Small intestine (tissue), 7 donors: Measurements from ENCODE around the gene CRAMP1. TPM values are rescaled to one million over a fixed set of nuclear protein-coding genes. Genes with fewer than 3 reads are reported as not detected.

Experiments
- DNase-seq, 2 donors: peaks; one replicate each; pipeline versions ENCODE4 v3.0.0 to v3.0.0-alpha.2; 2013
- FAIRE-seq: peaks from 2 replicates; lab custom pipeline; 2012; peaks lifted over from hg19 to GRCh38; lab: Jason Lieb, UNC
- H3K27ac ChIP-seq, 3 donors: one replicate each; pipeline ENCODE4 v1.5.1; 2013; ENCODE audit warnings: low read length in 2 of 3, mild to moderate bottlenecking in 2 of 3, control low read depth in 1 of 3, inconsistent platforms in 1 of 3, low read depth in 1 of 3, moderate library complexity in 1 of 3
- H3K27me3 ChIP-seq, 3 donors: one replicate each; pipeline ENCODE4 v1.6.1; 2013; ENCODE audit warnings: low read length in 3 of 3, inconsistent platforms in 1 of 3; ENCODE audit not compliant: control insufficient read depth in 3 of 3, insufficient read depth in 3 of 3
- H3K36me3 ChIP-seq, 3 donors: one replicate each; pipeline ENCODE4 v1.6.1; 2013; ENCODE audit warnings: low read length in 3 of 3, inconsistent platforms in 1 of 3, low read depth in 1 of 3, mild to moderate bottlenecking in 1 of 3, moderate library complexity in 1 of 3; ENCODE audit not compliant: control insufficient read depth in 3 of 3, insufficient read depth in 2 of 3
- H3K4me1 ChIP-seq, 3 donors: one replicate each; pipeline ENCODE4 v1.6.1; 2013; ENCODE audit warnings: low read length in 2 of 3, inconsistent platforms in 1 of 3, low read depth in 1 of 3, mild to moderate bottlenecking in 1 of 3, moderate library complexity in 1 of 3; ENCODE audit not compliant: control insufficient read depth in 3 of 3, insufficient read depth in 2 of 3
- H3K4me3 ChIP-seq, 3 donors: one replicate each; pipeline ENCODE4 v1.5.1; 2013; ENCODE audit warnings: low read length in 3 of 3, control low read depth in 1 of 3, inconsistent platforms in 1 of 3, low read depth in 1 of 3, mild to moderate bottlenecking in 1 of 3, moderate library complexity in 1 of 3
- H3K9me3 ChIP-seq, 2 donors: one replicate each; pipeline ENCODE4 v1.6.1; 2013; ENCODE audit warnings: low read depth in 1 of 2, low read length in 1 of 2; ENCODE audit not compliant: control insufficient read depth in 2 of 2, insufficient read depth in 1 of 2
- WGBS, 3 donors: extraction: QIAGEN DNeasy Blood & Tissue Kit; methylation state at CpG; one replicate each; pipeline ENCODE4 v1.1.7; 2013; 5-methylcytosine and 5-hydroxymethylcytosine counted together
- polyA plus RNA-seq, 4 donors: library from polyadenylated mRNA; stranded (reverse) in 3 of 4; unstranded in 1 of 4; fragments of 200-250 nt in 3 of 4; fragments of 120-200 nt in 1 of 4; gene quantifications; one replicate each; pipeline versions ENCODE4 v1.2.1 to v1.2.3, GENCODE V29; 2013
- donor health status: healthy with polysubstance abuse.
- donor health status: control.
- donor health status: control.
- donor health status: Bipolar disorder and iron deficiency.
- donor health status: healthy.

CRAMP1 gene
- polyA plus RNA-seq, 4 donors: 2.4 to 18.3 (median 8.3) TPM

DNA sequence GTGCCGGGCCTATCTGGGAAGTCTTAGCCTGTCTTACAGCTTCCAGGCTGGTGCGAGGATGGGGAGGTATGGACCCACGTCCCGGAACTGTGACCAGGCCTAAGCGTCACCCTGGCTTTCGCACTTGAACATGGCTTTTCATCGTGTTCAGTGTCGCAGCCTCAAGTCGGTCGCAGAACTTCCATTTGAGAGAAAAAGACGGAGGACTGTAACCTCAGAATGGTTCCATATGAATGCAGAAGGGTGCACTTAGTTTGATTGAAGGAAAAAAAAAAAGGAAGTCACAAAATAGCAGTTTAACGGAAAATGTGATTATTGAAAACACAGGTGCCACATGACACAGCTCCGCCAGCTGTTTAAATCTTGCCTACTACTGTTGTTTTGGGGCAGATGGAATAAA, 35.7 kb downstream of the CRAMP1 start:
- Histone ChIP-seq H3K36me3 (peaks cover 8 to 70% (median 11%) of the 10 kb centered on the region in 3 donors), H3K4me1 (no peaks in the 10 kb centered on the region), H3K27me3 (no peaks in the 10 kb centered on the region), H3K9me3 (no peaks in the 10 kb centered on the region), H3K4me3 (no peak overlapping the region), H3K27ac (no peak overlapping the region)
- no peak for FAIRE-seq
- 86 to 94% (median 89%) methylated on average over 13 of the region's 13 CpGs for WGBS, 3 donors
- DNase-seq: no peak

DNA sequence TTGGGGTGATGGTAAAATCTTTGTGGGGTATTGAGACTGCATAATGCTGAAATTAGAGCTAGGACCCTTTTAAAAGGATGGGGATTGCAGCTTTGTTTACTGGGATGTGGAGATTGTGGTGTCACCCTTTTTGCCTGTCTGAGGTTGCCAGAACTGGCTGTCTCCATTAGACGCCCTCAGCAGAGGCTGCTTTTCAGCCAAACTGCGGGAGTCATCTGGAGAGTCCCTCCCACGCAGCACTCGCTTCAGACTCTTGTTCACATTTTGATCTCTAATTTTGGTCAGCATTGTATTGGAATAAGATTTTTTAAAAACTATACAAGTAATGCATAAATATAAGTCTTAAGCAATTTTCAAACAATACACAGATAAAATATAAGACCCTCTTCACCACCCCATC, 38.0 kb downstream of the CRAMP1 start:
- FAIRE-seq: no peak
- no peak overlapping the region for H3K27ac ChIP-seq
- H3K9me3 ChIP-seq: no peaks in the 10 kb centered on the region
- DNase-seq: no peak
- H3K27me3 ChIP-seq: no peaks in the 10 kb centered on the region
- no peak overlapping the region for H3K4me3 ChIP-seq
- no peaks in the 10 kb centered on the region for H3K4me1 ChIP-seq
- 90 to 98% (median 95%) methylated on average over 4 of the region's 4 CpGs for WGBS, 3 donors
- H3K36me3 ChIP-seq: peaks cover 3 to 70% (median 13%) of the 10 kb centered on the region in 3 donors

DNA sequence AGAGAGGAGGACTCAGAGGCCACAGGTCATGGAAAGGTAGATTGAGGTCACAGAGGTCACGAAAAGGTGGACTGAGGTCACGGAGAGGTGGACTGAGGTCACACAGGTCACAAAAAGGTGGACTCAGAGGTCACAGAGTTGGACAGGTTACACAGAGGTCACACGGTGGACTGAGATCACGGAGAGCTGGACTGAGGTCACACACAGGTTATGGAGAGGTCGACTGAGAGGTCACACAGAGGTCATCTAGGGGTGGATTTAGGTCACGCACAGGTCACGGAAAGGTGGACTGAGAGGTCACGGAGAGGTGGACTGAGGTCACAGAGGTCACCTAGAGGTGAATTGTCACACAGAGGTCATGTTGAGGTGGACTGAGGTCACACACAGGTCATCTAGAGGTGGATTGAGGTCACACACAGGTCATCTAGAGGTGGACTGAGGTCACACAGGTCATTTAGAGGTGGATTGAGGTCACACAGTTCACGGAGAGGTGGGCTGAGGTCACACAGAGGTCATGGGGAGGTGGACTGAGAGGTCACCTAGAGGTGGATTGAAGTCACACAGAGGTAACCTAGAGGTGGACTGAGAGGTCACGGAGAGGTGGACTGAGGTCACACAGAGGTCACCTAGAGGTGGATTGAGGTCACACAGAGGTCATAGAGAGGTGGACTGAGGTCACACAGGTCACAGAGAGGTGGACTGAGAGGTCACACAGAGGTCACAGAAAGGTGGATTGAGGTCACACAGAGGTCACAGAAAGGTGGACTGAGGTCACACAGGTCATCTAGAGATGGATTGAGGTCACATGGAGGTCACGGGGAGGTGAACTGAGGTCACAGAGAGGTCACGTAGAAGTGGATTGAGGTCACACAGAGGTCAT, 39.2 kb downstream of the CRAMP1 start:
- DNase-seq (no peak), FAIRE-seq (no peak)
- Histone ChIP-seq H3K36me3 (peaks cover 11 to 71% (median 11%) of the 10 kb centered on the region in 3 donors), H3K4me3 (no peak overlapping the region), H3K4me1 (no peaks in the 10 kb centered on the region), H3K9me3 (no peaks in the 10 kb centered on the region), H3K27ac (no peak overlapping the region), H3K27me3 (no peaks in the 10 kb centered on the region)
- WGBS, 3 donors: 94 to 95% (median 94%) methylated on average over 12 of the region's 12 CpGs

- no peak for DNase-seq
- 94 to 100% (median 100%) methylated on average over 1 of the region's 1 CpG for WGBS, 3 donors
- Histone ChIP-seq H3K27me3 (no peaks in the 10 kb centered on the region), H3K4me1 (no peaks in the 10 kb centered on the region), H3K4me3 (no peak overlapping the region), H3K27ac (no peak overlapping the region), H3K36me3 (peaks cover 12 to 77% (median 15%) of the 10 kb centered on the region in 3 donors), H3K9me3 (no peaks in the 10 kb centered on the region)
- FAIRE-seq: no peak
Measured at GRCh38 chr16:1651974-1652312, 39.8 kb downstream of the CRAMP1 start.

- DNase-seq (no peak), FAIRE-seq (no peak)
- Histone ChIP-seq H3K9me3 (no peaks in the 10 kb centered on the region), H3K27ac (no peak overlapping the region), H3K4me1 (no peaks in the 10 kb centered on the region), H3K27me3 (no peaks in the 10 kb centered on the region), H3K36me3 (peaks cover 12 to 81% (median 13%) of the 10 kb centered on the region in 3 donors), H3K4me3 (no peak overlapping the region)
- WGBS, 3 donors: 96 to 97% (median 96%) methylated on average over 15 of the region's 15 CpGs
Measured at GRCh38 chr16:1653023-1653422, 40.9 kb downstream of the CRAMP1 start.

DNA sequence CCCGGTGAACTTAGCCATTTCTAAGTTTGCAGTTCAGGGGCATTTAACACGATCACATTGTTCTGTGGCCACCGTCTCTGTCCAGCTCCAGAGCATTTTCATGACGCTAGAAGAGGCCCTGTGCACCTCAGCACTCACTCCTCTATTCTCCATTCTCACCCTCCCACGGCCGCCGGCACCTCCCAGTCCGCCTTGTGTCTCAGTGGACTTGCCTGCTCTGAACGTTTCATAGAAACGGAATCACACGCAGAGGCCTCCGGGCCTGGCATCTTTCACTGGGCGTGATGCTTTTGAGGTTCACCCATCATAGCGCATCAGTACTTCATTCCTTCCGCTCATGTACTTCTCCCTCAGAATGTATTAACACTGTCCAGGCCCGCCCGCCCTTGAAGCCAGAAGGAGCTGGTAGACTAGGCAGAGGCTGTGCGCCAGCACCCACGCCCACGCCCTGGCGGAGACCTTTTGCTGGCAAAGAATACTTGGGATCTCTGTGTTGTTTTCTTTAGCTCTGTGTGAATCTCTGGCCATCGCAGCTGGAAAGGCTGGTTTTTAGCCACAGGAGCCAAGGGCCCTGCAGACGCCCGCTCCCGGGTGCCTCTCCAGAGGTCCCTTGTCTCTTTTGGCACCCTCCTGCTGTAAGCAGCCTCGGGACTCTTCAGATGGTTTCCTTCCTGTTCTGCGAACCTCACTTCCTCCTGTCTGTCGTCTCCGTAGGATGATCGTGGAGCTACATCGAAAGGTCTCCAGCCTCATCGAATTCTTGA, 42.5 kb downstream of the CRAMP1 start:
- no peaks in the 10 kb centered on the region for H3K9me3 ChIP-seq
- 87 to 93% (median 92%) methylated on average over 32 of the region's 32 CpGs for WGBS, 3 donors
- no peak overlapping the region for H3K27ac ChIP-seq
- FAIRE-seq (no peak), DNase-seq (no peak)
- H3K4me3 ChIP-seq: no peak overlapping the region
- H3K27me3 ChIP-seq: no peaks in the 10 kb centered on the region
- H3K36me3 ChIP-seq: peaks cover 12 to 90% (median 13%) of the 10 kb centered on the region in 3 donors
- no peaks in the 10 kb centered on the region for H3K4me1 ChIP-seq

DNA sequence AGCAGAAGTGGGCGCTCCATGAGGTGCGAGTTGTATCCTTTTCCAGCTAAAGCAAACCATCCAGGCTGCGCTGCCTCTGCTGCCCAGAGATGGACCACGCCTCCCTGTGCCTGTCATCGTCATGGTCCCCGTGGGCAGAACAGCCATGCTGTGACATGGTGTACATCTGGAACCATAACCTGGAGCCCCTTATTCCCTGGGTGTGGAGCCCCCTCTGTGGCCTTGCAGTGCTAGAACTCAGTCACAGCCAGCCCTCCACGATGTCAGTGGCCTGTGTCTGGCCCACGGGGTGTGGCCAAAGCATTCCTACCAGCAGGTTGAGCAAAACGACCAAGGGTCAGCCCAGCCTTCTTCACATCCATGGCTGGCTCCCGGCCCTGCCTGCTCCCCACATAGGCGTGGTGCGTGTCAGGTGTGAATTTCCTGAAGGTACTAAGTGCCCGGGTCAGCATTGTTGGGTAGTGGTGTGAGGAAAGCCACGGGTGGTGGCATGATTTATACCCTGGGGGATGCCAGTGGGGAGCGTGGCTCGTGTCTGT, 43.2 kb downstream of the CRAMP1 start:
- peak; percentile 33 to 74 for DNase-seq

More for the DNA sequence above, 43.2 kb downstream of the CRAMP1 start:
- 64 to 84% (median 73%) methylated on average over 16 of the region's 16 CpGs for WGBS, 3 donors
- no peak overlapping the region for H3K27ac ChIP-seq
- no peaks in the 10 kb centered on the region for H3K27me3 ChIP-seq
- H3K4me3 ChIP-seq: no peak overlapping the region
- H3K9me3 ChIP-seq: no peaks in the 10 kb centered on the region
- no peaks in the 10 kb centered on the region for H3K4me1 ChIP-seq
- FAIRE-seq: no peak
- peaks cover 14 to 92% (median 15%) of the 10 kb centered on the region in 3 donors for H3K36me3 ChIP-seq
